Measurements from ENCODE around the gene DICER1.

DICER1 gene

DNA sequence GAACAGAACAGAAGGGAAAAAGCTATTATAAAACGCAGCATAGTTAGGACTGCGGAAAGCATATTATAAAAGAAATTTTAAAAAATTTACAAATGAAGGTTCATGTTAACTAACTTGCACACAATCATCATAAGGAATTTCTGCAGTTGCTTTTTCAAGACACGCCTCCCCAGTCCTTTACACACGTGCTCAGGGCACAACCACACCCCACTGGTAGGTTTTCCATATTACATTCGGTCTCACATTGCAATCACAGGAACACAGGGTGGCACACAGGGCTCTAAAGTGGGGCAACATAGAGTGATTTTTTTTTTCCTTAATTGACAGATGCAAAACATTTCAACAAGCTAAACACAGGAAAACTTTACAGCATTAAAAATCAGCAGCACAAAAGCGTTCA is 69.7 kb downstream of the DICER1 start:
- no peaks in the 10 kb centered on the region for H3K4me1 ChIP-seq (ENCODE audit: control insufficient read depth, insufficient read depth, low read length)
- H3K27me3 ChIP-seq (ENCODE audit: control insufficient read depth, insufficient read depth, low read length): no peaks in the 10 kb centered on the region
- no peak overlapping the region for H3K4me3 ChIP-seq (ENCODE audit: low read length)
- no peaks in the 10 kb centered on the region for H3K9me3 ChIP-seq (ENCODE audit: control insufficient read depth, low read length)
- H3K36me3 ChIP-seq (ENCODE audit: control insufficient read depth, insufficient read depth, low read length): peaks cover 3% of the 10 kb centered on the region
- H3K9ac ChIP-seq (ENCODE audit: low read length): no peak overlapping the region

DNA sequence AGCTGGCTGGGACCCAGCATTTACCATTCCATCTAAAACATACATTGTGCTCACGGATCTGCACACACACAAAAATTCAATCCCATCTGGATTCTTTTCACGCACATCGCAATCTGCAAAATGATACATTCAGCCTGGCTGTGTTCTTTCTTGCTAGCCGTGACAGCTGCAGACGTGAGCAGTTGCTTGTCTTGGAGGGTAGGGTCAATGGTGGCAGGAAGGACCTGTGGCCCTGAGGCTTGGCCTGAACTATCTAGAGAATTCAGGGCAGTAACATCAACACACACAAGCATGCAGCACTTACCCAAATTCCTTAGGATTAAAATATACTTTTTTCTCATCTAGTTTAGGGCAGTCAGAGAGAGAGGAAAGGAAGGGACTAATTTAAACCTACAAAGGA is 72.0 kb downstream of the DICER1 start:
- H3K4me1 ChIP-seq (ENCODE audit: control insufficient read depth, insufficient read depth, low read length): no peaks in the 10 kb centered on the region

DNA sequence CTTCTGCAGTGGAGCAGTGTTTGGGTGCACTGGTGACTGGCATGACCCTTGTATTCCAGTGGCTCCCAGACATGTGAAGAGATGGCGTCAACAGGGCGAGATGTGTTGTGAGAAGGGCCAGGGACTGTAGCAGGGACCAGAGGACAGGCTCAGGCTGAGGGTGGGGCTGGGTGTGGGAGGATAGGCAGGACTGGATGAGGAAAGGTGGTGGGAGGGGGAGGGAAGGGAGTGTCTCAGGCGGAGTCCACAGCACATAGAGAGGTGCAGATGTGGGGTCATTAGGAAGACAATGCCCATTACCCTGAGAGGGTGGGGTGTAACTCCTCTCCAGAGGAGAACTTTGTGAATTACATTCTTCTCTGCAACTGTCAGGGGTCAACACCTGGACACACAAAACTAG is 78.5 kb downstream of the DICER1 start:
- H3K9ac ChIP-seq (ENCODE audit: low read length): no peak overlapping the region
- H3K9me3 ChIP-seq (ENCODE audit: control insufficient read depth, low read length): no peaks in the 10 kb centered on the region

More for the DNA sequence above, 72.0 kb downstream of the DICER1 start:
- Histone ChIP-seq H3K36me3 (ENCODE audit: control insufficient read depth, insufficient read depth, low read length) (peaks cover 3% of the 10 kb centered on the region), H3K27me3 (ENCODE audit: control insufficient read depth, insufficient read depth, low read length) (no peaks in the 10 kb centered on the region), H3K9me3 (ENCODE audit: control insufficient read depth, low read length) (no peaks in the 10 kb centered on the region), H3K4me3 (ENCODE audit: low read length) (no peak overlapping the region), H3K9ac (ENCODE audit: low read length) (no peak overlapping the region)

DNA sequence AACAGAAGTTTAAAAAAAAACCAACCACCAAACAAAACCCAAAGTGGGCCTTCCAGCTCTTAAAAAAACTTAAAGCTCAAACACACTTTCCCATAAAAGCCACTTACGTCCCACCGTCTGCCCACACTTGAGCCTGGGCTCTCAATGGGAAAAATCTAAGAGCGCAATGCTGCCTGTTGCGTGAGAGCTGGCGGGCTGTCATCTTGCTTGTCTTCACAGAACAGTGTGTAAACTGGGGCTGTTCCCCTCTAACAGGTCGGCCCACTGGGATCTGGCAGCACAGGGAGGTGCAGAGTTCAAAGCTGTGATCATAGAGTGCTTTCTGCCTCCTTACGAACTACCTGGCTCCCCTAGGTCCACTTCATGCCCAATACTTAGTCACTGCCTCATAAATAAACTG is 80.0 kb downstream of the DICER1 start:
- no peak overlapping the region for H3K9ac ChIP-seq (ENCODE audit: low read length)
- no peaks in the 10 kb centered on the region for H3K36me3 ChIP-seq (ENCODE audit: control insufficient read depth, insufficient read depth, low read length)
- H3K27me3 ChIP-seq (ENCODE audit: control insufficient read depth, insufficient read depth, low read length): peaks cover 8% of the 10 kb centered on the region
- H3K4me3 ChIP-seq (ENCODE audit: low read length): no peak overlapping the region
- no peaks in the 10 kb centered on the region for H3K9me3 ChIP-seq (ENCODE audit: control insufficient read depth, low read length)
- H3K4me1 ChIP-seq (ENCODE audit: control insufficient read depth, insufficient read depth, low read length): no peaks in the 10 kb centered on the region

More for the DNA sequence above, 78.5 kb downstream of the DICER1 start:
- Histone ChIP-seq H3K36me3 (ENCODE audit: control insufficient read depth, insufficient read depth, low read length) (no peaks in the 10 kb centered on the region), H3K4me1 (ENCODE audit: control insufficient read depth, insufficient read depth, low read length) (no peaks in the 10 kb centered on the region), H3K27me3 (ENCODE audit: control insufficient read depth, insufficient read depth, low read length) (peaks cover 8% of the 10 kb centered on the region), H3K4me3 (ENCODE audit: low read length) (no peak overlapping the region)

DNA sequence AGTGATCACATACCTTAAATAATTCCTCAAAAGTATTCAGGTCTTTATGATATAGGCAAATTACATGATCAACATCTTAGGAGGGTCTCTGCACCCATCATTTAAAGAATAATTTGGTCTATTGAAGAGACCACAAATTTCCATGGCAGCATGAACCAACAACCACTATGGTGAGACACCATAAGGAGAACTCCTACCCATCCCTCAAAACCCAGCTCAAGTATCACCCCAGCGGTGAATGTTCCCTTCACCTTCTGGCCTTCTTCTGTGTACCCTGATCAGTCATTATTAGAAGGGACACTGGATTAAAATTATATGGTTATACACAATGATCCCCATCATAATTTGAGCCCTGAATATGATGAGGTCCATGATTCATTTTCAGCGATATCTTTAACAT is 81.5 kb downstream of the DICER1 start:
- no peak overlapping the region for H3K9ac ChIP-seq (ENCODE audit: low read length)
- no peaks in the 10 kb centered on the region for H3K36me3 ChIP-seq (ENCODE audit: control insufficient read depth, insufficient read depth, low read length)
- no peaks in the 10 kb centered on the region for H3K9me3 ChIP-seq (ENCODE audit: control insufficient read depth, low read length)
- H3K4me3 ChIP-seq (ENCODE audit: low read length): no peak overlapping the region
- H3K4me1 ChIP-seq (ENCODE audit: control insufficient read depth, insufficient read depth, low read length): no peaks in the 10 kb centered on the region
- peaks cover 8% of the 10 kb centered on the region for H3K27me3 ChIP-seq (ENCODE audit: control insufficient read depth, insufficient read depth, low read length)

DNA sequence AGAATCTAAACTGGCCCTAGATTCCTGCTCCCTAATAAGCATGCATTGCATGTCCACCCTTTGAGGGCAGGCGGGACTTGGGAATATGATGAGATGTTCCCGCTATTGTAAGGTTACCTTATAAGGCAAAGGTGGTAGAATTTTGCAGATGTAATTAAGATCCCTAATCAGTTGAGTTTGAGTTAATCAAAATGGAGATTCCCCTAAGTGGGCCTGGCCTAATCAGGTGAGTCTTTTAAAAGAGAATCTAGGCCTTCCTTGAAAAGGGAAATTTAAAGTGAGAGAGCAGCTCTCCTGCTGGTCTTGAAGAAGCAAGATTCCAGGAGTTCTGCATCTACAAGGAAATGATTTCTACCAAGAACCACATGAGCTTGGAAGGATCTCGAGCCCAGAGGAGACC is 83.4 kb downstream of the DICER1 start:
- Histone ChIP-seq H3K27me3 (ENCODE audit: control insufficient read depth, insufficient read depth, low read length) (peaks cover 10% of the 10 kb centered on the region), H3K9me3 (ENCODE audit: control insufficient read depth, low read length) (no peaks in the 10 kb centered on the region), H3K4me3 (ENCODE audit: low read length) (no peak overlapping the region), H3K36me3 (ENCODE audit: control insufficient read depth, insufficient read depth, low read length) (no peaks in the 10 kb centered on the region), H3K9ac (ENCODE audit: low read length) (no peak overlapping the region), H3K4me1 (ENCODE audit: control insufficient read depth, insufficient read depth, low read length) (no peaks in the 10 kb centered on the region)

DNA sequence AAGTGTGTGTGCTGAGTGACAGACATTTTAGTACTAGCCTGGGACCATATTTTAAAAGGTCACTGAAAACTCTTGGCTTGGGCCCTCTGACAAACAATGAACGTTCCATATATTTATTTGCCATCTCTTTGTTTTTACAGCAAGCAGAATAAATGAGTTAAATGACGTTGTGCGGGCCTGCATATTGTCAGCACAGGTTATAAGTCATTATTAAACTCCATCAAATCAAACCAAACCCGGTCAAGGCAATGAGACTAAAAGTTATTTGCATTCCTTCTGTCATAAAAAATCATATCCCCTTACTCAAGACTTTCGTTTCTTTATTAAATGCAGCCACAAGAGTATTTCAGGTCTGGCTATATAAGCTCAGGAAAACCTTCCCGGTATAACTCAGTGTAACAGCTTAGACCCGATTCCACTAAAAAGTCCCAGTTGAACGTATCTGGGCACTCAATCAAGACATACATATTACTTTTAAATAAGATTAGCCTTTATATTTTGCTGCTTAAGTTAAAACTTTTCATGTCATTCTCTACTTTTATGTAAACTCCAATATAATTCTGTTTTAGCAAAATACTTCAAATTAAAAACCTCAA is 84.9 kb downstream of the DICER1 start:
- peaks cover 8% of the 10 kb centered on the region for H3K27me3 ChIP-seq (ENCODE audit: control insufficient read depth, insufficient read depth, low read length)
- H3K9ac ChIP-seq (ENCODE audit: low read length): no peak overlapping the region
- H3K4me1 ChIP-seq (ENCODE audit: control insufficient read depth, insufficient read depth, low read length): no peaks in the 10 kb centered on the region
- H3K36me3 ChIP-seq (ENCODE audit: control insufficient read depth, insufficient read depth, low read length): no peaks in the 10 kb centered on the region
- H3K4me3 ChIP-seq (ENCODE audit: low read length): no peak overlapping the region
- H3K9me3 ChIP-seq (ENCODE audit: control insufficient read depth, low read length): no peaks in the 10 kb centered on the region

DNA sequence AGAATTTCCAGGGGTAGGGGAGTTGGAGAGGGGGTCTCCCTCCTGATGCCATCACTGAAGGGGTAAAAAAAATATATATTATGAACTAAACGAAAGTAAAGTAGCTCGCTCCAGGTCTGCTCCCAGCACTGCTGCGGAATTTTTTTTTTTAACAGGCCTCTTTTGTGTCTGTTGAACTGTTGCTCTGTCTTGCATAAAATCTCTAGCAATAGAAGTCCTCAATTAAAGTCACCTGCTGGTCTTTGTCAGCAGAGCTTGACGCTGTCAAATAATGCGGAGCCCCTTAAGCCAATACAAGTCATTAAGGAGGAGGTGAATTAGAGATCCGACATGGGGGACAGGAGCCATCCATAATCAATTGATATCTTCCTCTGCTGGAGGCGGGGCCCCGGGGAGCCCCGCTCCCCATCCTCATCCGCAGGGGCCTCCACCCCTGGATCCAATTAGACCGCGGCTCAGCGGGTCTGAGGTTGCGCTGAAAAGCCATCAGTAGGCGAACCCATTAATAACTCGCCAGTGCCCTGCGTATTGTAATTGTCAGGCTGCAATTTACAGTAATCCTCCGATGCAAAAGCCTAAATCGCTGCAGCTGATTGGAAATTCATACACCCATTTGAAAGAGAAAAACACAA is 85.6 kb downstream of the DICER1 start:
- peaks cover 2% of the 10 kb centered on the region for H3K27me3 ChIP-seq (ENCODE audit: control insufficient read depth, insufficient read depth, low read length)
- no peak overlapping the region for H3K9ac ChIP-seq (ENCODE audit: low read length)
- no peaks in the 10 kb centered on the region for H3K9me3 ChIP-seq (ENCODE audit: control insufficient read depth, low read length)
- H3K4me3 ChIP-seq (ENCODE audit: low read length): no peak overlapping the region
- H3K4me1 ChIP-seq (ENCODE audit: control insufficient read depth, insufficient read depth, low read length): no peaks in the 10 kb centered on the region
- no peaks in the 10 kb centered on the region for H3K36me3 ChIP-seq (ENCODE audit: control insufficient read depth, insufficient read depth, low read length)

DNA sequence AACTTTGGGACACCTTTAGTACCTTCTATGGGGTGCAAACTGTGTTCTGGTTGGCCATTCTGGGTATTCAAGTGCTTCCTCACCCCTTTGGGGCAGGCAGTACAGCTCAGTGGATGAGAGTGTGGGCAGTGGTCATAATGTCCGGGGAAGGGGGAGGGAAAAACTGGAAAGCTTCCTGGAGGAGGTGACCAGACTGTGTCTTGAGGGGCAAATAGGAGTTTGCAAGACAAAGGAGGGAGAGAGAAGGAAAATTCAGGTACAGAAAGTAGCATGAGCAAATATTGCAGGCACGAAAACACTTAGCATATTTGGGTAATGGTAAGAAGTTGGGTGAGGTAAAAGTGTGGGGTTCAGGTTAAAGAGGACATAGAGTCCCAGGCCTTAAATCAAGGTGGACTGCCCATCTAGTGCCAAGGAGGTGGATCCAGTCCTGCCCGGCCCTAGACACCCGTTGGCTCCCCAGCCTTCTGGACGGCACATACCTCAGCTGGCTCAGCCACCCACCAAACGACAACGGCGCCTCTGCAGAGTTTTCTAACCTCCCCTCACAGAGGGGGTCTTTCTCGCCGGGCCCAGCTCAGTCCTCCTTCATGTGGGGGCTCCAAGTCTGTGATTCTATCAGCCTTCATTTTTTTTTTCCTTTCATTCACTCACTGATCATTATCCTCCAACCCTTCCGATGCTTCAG is 86.4 kb downstream of the DICER1 start:
- H3K9ac ChIP-seq (ENCODE audit: low read length): no peak overlapping the region
- no peaks in the 10 kb centered on the region for H3K4me1 ChIP-seq (ENCODE audit: control insufficient read depth, insufficient read depth, low read length)
- no peaks in the 10 kb centered on the region for H3K9me3 ChIP-seq (ENCODE audit: control insufficient read depth, low read length)
- peaks cover 2% of the 10 kb centered on the region for H3K27me3 ChIP-seq (ENCODE audit: control insufficient read depth, insufficient read depth, low read length)
- H3K4me3 ChIP-seq (ENCODE audit: low read length): no peak overlapping the region
- H3K36me3 ChIP-seq (ENCODE audit: control insufficient read depth, insufficient read depth, low read length): no peaks in the 10 kb centered on the region

DNA sequence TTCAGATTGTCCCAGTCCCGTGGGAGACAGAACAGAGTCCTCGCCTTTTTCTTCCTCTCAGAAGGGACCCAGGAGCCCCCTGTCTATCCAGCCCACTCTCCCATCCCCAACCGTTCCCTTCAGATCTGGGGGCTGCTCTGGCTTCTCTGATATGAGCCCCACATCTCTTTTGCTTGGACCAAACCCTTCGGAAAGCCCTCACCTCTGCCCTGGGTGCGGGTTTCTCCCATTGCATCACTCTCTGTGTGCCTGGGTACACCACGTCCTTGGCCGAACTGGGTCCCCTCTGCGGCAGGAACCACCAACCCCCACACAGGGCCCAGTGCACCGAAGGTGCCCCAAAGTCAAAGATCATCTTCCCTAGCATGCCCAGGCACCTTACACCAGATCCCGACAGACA is 87.8 kb downstream of the DICER1 start:
- no peaks in the 10 kb centered on the region for H3K9me3 ChIP-seq (ENCODE audit: control insufficient read depth, low read length)
- H3K9ac ChIP-seq (ENCODE audit: low read length): no peak overlapping the region
- peaks cover 2% of the 10 kb centered on the region for H3K27me3 ChIP-seq (ENCODE audit: control insufficient read depth, insufficient read depth, low read length)
- H3K4me3 ChIP-seq (ENCODE audit: low read length): no peak overlapping the region
- H3K4me1 ChIP-seq (ENCODE audit: control insufficient read depth, insufficient read depth, low read length): no peaks in the 10 kb centered on the region
- no peaks in the 10 kb centered on the region for H3K36me3 ChIP-seq (ENCODE audit: control insufficient read depth, insufficient read depth, low read length)

DNA sequence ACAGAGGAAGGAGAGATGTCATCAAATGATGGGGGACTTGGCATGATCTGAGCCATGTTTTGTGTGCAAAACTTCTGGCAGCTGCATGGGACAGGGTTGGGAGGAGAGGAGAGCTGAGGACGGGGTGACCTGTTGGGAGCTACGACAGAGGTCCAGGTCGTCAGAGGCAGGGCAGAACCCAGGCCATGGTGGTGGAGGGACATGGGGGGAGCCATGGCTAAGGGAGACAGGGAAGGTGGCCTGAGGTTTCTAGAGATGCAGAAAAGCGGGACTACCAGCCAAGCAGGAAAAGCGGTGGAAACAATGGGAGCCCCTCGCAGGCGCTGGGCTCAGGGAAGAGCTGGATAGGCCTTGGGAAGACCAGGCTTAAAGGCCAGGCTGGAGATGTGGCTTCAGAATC is 88.3 kb downstream of the DICER1 start:
- H3K4me3 ChIP-seq (ENCODE audit: low read length): no peak overlapping the region
- peaks cover 2% of the 10 kb centered on the region for H3K27me3 ChIP-seq (ENCODE audit: control insufficient read depth, insufficient read depth, low read length)
- no peak overlapping the region for H3K9ac ChIP-seq (ENCODE audit: low read length)
- H3K9me3 ChIP-seq (ENCODE audit: control insufficient read depth, low read length): no peaks in the 10 kb centered on the region
- H3K4me1 ChIP-seq (ENCODE audit: control insufficient read depth, insufficient read depth, low read length): no peaks in the 10 kb centered on the region
- no peaks in the 10 kb centered on the region for H3K36me3 ChIP-seq (ENCODE audit: control insufficient read depth, insufficient read depth, low read length)

DNA sequence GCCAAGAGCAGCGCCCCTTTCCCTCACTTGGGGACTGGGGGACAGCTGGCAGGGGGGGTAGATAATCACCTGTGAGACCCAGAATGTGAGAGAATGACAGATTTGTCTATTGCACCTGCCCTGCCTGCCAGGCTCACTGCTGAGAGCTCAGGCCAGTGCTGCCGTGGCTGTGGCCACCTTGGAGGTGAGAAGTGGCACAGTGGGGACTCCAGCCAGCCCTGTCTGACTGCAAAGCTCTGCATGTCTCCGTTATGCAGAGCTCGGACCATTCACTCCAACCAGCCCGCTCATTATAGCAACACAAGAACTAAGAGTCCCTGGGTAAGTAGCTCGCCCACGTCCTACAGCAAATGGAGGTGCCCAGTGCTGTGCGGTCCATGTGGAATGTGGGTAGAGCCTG is 88.8 kb downstream of the DICER1 start:
- Histone ChIP-seq H3K36me3 (ENCODE audit: control insufficient read depth, insufficient read depth, low read length) (no peaks in the 10 kb centered on the region), H3K9me3 (ENCODE audit: control insufficient read depth, low read length) (no peaks in the 10 kb centered on the region), H3K27me3 (ENCODE audit: control insufficient read depth, insufficient read depth, low read length) (peaks cover 2% of the 10 kb centered on the region), H3K9ac (ENCODE audit: low read length) (no peak overlapping the region), H3K4me3 (ENCODE audit: low read length) (no peak overlapping the region), H3K4me1 (ENCODE audit: control insufficient read depth, insufficient read depth, low read length) (no peaks in the 10 kb centered on the region)
